HL-60 (cell line): ENCODE results near the gene LEF1.

Experiments
- DNase-seq, 2 experiments: peaks; one replicate each; pipeline ENCODE4 v3.0.0-alpha.2; 2010 to 2020; ENCODE audit warnings: low read depth in 1 of 2, low spot score in 1 of 2
- H3K27ac ChIP-seq: fragments of 250-450 bp; sonication (Bioruptor Pico); replicated peaks from 2 replicates; pipeline ENCODE4 v1.5.1; 2020; ENCODE audit warnings: mild to moderate bottlenecking, moderate library complexity
- H3K27me3 ChIP-seq: fragments of 250-450 bp; sonication (Bioruptor Pico); 2 replicates; pipeline ENCODE4 v1.5.1; 2021; ENCODE audit warnings: mild to moderate bottlenecking, moderate library complexity; ENCODE audit not compliant: insufficient read depth, poor library complexity, severe bottlenecking
- H3K4me3 ChIP-seq: replicated peaks from 2 replicates; pipeline ENCODE4 v1.5.1; 2011; ENCODE audit warnings: mild to moderate bottlenecking, control low read depth, low read length; ENCODE audit not compliant: insufficient read depth
- CTCF ChIP-seq: IDR thresholded peaks from one replicate; pipeline ENCODE4 v1.5.1; 2011; ENCODE audit warnings: low read length, control low read depth, inconsistent platforms; ENCODE audit not compliant: insufficient read depth
- GABPA ChIP-seq: IDR thresholded peaks from 2 replicates; pipeline ENCODE4 v1.6.1; 2012; ENCODE audit warnings: low read depth
- POLR2AphosphoS5 ChIP-seq: IDR thresholded peaks from 2 replicates; pipeline ENCODE4 v1.6.1; 2012; ENCODE audit warnings: low read depth
- REST ChIP-seq: IDR thresholded peaks from 2 replicates; pipeline ENCODE4 v1.6.1; 2012; ENCODE audit warnings: low read depth; ENCODE audit not compliant: insufficient replicate concordance
- SPI1 ChIP-seq: IDR thresholded peaks from 2 replicates; pipeline ENCODE4 v1.6.1; 2012; ENCODE audit warnings: low read depth, mild to moderate bottlenecking, borderline replicate concordance

The LEF1 gene

DNA sequence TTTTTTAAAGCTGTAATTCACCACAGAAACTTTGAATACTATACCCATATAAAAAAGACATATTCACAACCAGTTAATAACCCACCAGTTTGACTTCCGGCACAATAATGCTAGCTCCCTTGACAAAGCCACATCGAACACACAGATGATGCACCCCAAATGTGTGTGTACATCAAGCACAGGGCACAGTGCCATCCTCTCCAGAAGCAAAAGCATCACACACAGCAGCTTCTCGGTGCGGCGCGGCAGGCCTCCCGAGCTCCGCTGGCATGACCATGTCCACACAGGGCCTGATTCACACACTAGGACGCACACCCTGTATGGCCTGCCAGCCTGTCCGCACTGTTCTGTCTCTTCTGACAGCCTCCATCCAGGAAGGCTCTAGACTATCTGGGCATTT, 88.0 kb downstream of the LEF1 start:
- Histone ChIP-seq H3K27me3 (no peaks in the 10 kb centered on the region), H3K4me3 (no peak overlapping the region), H3K27ac (no peak overlapping the region)
- no peak for DNase-seq
- no peak for TF ChIP-seq REST
- no peak for TF ChIP-seq POLR2AphosphoS5
- TF ChIP-seq GABPA: no peak
- no peak for TF ChIP-seq CTCF
- TF ChIP-seq SPI1: no peak

DNA sequence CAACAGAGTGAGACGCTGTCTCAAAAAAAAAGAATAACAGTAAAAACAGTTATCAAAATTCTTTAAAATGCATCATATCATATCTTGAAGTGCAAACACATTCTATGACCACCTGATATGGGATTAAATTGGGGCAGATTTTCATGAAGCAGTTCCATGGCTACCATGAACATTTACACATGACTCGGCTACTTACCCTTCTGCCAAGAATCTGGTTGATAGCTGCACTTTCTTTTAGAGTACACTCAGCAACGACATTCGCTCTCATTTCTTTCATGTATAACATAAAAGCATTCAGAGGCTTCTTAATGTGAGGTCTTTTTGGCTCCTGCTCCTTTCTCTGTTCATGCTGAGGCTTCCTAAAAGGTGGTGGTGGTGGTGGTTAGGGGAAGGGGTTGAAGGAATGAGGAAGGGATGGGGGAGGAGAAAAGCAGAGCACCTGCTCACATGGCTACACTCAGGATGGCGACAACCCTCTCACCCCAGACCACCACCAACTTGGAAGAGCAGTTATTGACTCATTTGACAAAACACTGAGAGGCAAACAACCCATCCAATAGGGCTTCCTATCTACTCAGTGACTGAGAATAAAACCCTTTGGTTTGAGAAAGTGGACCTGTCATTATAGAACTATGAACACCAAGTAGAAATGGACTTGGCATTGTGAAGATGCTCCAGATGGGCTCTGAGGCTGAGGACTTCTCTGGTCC, 90.6 kb downstream of the LEF1 start:
- no peak for DNase-seq
- TF ChIP-seq CTCF: no peak
- TF ChIP-seq POLR2AphosphoS5: no peak
- no peak for TF ChIP-seq GABPA
- no peak for TF ChIP-seq REST
- TF ChIP-seq SPI1: no peak
- no peak overlapping the region for H3K4me3 ChIP-seq
- H3K27me3 ChIP-seq: no peaks in the 10 kb centered on the region
- H3K27ac ChIP-seq: no peak overlapping the region

DNA sequence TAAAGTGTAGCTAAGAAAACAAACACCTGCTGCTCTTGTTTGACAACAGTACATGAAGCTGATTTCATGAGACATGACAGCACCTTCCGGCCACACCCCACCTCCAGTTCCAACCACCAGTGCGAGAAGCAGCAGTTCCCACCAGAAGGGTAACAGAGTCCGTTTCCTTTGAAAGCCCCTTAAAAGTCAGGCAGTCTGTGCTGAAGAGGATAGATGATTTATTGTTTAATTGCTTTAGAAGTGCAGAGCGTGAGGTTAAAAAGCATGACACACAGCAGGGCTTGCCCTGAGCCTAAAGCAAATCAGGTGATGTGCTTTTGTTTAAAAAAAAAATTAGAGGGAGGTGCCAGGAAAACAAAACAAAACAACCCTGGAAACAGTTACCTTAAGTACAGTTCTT, 96.4 kb downstream of the LEF1 start:
- Histone ChIP-seq H3K27ac (no peak overlapping the region), H3K27me3 (peaks cover 6% of the 10 kb centered on the region), H3K4me3 (no peak overlapping the region)
- DNase-seq: no peak
- no peak for TF ChIP-seq CTCF
- TF ChIP-seq POLR2AphosphoS5: no peak
- TF ChIP-seq REST: no peak
